ENCODE measurements around the gene DHRS9. TPM values are rescaled to one million over a fixed set of nuclear protein-coding genes. Genes with fewer than 3 reads are reported as not detected.
A peak's percentile ranks its signal among the peaks of the same experiment; 100 is the strongest.

Gene DHRS9
- polyA plus RNA-seq, 4 donors, result 0.17 to 0.89 (median 0.63) TPM

GRCh38 chr2:169093535-169093934 lies 24.2 kb downstream of the DHRS9 start:
- DNase-seq (ENCODE audit: low read depth in 4 of 4, low spot score in 3 of 4), result no peak

- DNase-seq (ENCODE audit: low read depth in 4 of 4, low spot score in 3 of 4), result no peak
Measured at GRCh38 chr2:169094676-169095075, 25.3 kb downstream of the DHRS9 start.

- DNase-seq (ENCODE audit: low read depth in 4 of 4, low spot score in 3 of 4), result no peak
Measured at GRCh38 chr2:169095621-169096105, 26.3 kb downstream of the DHRS9 start.

DNA sequence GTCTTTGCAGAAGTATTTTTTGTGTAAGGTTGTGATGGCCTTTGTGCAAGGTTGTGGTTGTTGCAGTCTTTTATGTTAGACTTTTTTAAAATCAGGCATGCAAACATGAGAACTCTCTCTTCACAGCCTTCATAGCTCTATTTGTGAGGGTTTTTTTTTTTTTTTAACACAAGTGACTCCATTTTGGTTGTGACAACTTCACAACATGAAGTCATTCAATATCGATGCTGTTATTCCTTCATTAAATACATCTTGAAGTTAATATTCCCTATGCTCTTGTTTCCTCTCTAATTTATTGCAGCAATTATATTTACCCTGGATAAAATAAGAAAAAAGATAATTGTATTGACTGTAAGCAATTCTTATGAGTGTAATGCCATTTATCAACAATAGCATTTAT lies 35.5 kb downstream of the DHRS9 start:
- no peak for DNase-seq (ENCODE audit: low read depth in 4 of 4, low spot score in 3 of 4)

DNA sequence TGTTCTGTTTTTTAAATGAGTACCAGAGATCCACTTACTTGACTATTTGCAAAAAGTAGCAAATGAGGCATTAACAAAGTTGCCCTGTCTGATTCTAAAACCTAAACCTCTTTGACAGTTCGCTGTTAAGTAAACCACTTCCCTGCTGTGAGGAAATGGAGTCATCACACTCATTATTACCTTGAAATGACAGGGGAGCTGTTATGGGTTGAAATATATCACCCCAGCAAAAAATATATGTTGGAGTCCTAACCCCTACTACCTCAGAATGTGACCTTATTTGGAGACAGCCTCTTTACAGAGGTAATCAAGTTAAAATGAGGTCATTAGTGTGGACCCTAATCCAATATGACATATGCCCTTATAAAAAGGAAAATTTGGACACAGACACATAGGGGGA lies 36.1 kb downstream of the DHRS9 start:
- DNase-seq (ENCODE audit: low read depth in 4 of 4, low spot score in 3 of 4), result no peak

DNA sequence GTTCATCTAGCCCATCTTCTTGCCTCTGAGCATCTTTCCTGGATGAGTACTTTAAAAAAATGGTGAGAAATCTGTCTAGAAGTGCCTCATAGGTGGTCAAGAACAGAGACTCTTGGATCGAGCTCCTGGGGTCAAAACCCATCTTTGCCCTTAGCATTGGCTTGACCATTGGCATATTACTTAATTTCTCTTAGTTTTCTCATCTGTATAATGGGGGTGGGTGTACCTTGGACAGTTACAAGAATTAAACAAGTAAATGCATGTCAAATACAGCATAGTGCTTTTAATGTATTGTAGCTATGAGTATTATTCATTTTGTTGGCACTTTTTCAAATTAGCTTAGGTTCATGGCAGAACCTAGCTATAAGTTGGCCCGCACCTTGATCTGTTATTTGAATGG lies 36.8 kb downstream of the DHRS9 start:
- no peak for DNase-seq (ENCODE audit: low read depth in 4 of 4, low spot score in 3 of 4)

GRCh38 chr2:169106563-169107545 lies 37.5 kb downstream of the DHRS9 start:
- DNase-seq (ENCODE audit: low read depth in 4 of 4, low spot score in 3 of 4), result no peak

- DNase-seq (ENCODE audit: low read depth in 4 of 4, low spot score in 3 of 4), result no peak
Measured at GRCh38 chr2:169107645-169108044, 38.3 kb downstream of the DHRS9 start.

GRCh38 chr2:169108099-169108884 lies 38.9 kb downstream of the DHRS9 start:
- DNase-seq (ENCODE audit: low read depth in 4 of 4, low spot score in 3 of 4), result no peak

GRCh38 chr2:169109502-169110409 lies 40.4 kb downstream of the DHRS9 start:
- DNase-seq (ENCODE audit: low read depth in 4 of 4, low spot score in 3 of 4), result peak; percentile 44 to 66 (median 62)

- DNase-seq (ENCODE audit: low read depth in 4 of 4, low spot score in 3 of 4), result no peak
Measured at GRCh38 chr2:169110419-169110818, 41.1 kb downstream of the DHRS9 start.

- no peak for DNase-seq (ENCODE audit: low read depth in 4 of 4, low spot score in 3 of 4)
Measured at GRCh38 chr2:169110916-169111315, 41.6 kb downstream of the DHRS9 start.

DNA sequence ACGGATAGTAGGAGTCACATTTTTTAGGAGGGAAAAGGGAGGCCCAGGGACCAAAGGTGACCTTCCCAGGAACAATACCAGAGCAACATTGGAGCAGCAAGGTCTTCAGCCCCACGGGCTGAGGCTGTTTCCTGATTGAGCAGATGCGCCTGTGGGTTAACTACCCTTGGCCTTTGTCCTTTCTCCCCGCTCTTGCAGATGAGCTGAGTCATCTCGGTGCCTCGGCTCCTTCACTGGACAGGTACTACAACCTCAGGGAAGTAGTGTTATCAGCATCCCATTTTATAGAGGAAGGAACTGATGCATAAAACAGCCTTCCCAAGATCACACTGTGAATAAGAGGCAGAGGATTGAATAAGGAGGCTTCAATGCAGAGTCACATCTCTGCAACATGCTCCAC lies 43.5 kb downstream of the DHRS9 start:
- DNase-seq (ENCODE audit: low read depth in 4 of 4, low spot score in 3 of 4), result no peak

DNA sequence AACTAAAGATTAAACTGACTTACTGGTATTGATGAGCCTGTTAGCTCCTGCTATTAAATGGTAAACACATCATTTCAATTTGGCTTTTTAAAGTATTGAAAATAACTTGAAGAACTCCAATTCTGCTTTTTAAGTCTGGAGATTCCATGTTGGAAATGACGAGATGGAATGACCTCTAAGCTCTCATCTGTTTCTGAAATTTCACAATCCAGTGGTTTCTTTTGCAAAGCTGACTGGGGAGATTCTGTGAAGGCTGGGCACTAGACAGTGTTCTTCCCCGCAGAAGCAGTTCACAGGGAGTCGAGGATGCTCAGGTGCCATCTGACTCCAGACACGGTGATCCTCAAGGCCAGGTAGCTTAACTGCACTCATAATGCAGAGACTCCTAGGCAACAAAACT lies 44.7 kb downstream of the DHRS9 start:
- no peak for DNase-seq (ENCODE audit: low read depth in 4 of 4, low spot score in 3 of 4)

GRCh38 chr2:169116327-169116726 lies 47.0 kb downstream of the DHRS9 start:
- no peak for DNase-seq (ENCODE audit: low read depth in 4 of 4, low spot score in 3 of 4)

DNA sequence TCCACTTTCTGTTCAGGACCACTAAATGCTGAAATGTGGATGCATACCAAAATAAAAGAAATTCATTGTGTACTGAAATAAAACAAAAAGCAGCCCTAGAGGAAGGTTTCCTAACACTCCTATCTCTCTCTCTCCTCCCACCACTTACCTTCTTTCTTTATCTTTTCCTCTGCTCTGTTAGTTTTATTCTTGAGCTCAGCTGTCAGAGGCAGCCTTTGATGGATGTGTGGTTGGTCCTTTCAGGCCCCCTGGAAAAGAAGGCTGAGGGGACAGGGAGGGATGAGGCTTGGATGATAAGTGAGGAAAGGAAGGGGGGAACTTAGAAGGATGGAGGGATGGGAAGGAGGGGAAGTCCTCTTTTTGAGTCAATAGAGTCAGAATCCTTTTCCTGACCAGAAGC lies 47.6 kb downstream of the DHRS9 start:
- DNase-seq (ENCODE audit: low read depth in 4 of 4, low spot score in 3 of 4), result no peak

- DNase-seq (ENCODE audit: low read depth in 4 of 4, low spot score in 3 of 4), result no peak
Measured at GRCh38 chr2:169118060-169118459, 48.7 kb downstream of the DHRS9 start.

DNA sequence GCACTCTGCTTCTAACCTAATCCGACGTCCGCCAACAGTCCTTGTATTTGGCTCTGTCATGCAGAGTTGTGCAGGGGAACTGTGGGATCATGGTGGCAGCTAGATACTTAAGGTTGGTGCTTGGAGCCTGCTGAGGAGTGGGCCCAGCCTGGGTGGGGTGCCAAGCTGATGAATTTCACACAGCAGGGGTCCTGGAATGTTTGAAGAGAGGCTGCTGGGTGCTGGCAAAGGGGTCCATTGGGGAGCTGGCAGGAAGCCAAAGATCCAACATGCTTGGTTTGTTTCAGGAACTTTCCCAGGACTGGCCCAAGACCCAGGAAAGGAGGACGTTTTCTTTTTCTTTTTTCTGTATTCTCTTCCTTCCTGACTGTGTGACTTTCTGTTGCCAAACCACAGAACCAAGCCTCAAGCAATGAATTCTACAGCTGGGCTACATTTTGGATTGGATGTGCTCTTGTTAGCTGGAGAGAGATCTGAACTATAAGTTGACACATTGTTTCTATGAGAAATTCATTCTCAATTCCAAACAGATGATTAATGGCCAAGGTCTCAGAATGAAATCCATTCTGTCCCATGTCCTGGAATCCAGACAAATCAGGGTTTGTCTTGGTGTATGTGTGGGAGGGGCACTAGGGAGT lies 49.9 kb downstream of the DHRS9 start:
- DNase-seq (ENCODE audit: low read depth in 4 of 4, low spot score in 3 of 4), result no peak

DNA sequence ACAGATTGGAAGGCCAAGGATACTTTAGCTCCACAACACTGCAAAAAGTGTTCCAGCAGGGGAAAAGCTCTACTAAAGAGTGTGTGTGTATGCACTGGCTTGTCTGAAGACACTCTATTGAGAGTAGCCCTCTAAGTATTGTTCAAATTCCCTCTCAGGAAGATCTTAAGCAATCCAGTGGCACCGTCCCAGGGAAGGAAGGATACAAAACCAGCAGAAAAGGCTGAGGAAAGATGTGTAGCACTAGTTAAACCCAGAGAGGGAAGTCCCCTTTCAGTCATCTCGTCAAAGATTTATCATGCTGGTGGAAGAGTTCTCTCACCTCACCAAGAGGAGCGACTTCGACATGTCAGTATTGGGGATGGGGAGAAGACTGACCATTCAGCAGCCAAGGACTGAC lies 50.5 kb downstream of the DHRS9 start:
- DNase-seq (ENCODE audit: low read depth in 4 of 4, low spot score in 3 of 4), result no peak

DNA sequence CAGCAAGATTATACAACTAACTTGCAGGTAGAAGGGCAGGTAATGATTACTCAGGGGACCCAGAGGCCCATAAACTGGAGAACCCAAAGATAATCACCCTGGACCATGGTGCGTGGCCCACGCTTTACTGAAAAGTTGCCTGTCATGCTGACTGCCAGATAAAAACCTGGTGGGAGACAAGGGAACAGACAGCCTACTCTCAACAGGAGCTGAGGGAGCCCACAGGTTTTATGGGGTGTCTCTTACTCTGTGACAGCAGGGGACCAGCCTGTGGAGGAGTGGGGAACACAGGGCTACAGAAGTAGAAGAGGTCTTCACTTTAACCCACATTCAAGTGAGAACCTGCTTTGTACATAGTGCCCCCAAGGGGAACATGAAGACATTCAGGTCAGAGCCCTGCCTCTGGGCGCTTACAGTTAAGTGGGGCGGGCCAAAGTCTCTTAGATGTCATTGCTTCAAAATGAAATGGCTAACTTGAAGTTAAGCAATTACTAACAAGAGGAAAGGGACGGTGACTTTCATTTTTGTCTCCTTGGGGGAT lies 60.4 kb downstream of the DHRS9 start:
- no peak for DNase-seq (ENCODE audit: low read depth in 4 of 4, low spot score in 3 of 4)
